ENCODE measurements around the gene RPS21. TPM values are rescaled to one million over a fixed set of nuclear protein-coding genes. Genes with fewer than 3 reads are reported as not detected.

Gene RPS21
- polyA plus RNA-seq, 4 donors: 2,127 to 8,814 (median 3,344) TPM

DNA sequence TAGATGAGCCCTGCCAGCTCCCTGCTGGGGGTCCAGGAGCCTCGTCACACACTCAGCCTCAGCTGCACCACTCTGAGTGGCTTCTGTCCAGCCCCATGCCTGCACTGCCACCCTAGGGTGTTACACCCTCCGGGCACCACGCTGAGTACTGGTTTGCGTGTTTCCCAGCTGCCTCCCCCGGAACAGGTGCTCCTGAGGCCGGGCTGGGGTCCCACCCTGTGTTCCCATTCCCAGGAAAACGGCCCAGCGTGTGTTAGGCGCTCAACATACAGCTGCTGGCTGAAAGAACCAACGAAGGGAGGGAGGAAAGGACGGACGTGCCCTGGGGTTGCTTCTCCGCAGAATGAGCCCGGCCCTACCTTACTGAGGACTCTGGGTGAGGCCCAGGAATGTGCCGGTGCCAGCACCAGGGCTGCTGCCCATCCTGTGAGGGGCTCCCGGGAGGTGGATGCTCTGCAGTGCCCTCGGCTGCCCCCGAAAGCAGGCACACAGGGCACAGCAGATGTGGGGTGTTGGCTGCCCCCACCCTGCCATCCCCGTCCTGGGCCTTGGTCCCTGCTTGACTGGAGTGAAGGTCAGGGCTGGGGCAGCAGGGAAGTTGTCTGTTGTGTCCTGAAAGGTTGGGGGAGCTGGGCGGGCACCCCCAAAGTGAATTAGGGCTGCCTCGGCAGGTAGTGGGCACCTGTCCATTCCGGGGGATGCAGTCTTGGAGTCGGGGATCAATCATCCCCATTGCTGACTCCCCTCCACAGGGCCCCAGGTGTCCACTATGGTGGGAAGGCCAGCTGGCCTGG lies 36.1 kb upstream of the RPS21 start:
- FAIRE-seq (no peak), DNase-seq (no peak)
- H3K4me3 ChIP-seq (ENCODE audit: low read depth in 1 of 3, low read length in 3 of 3): no peak overlapping the region
- peaks cover 0 to 73% (median 0%) of the 10 kb centered on the region in 3 donors for H3K36me3 ChIP-seq (ENCODE audit: control insufficient read depth in 3 of 3, insufficient read depth in 2 of 3, low read depth in 1 of 3, low read length in 3 of 3)
- no peaks in the 10 kb centered on the region for H3K27me3 ChIP-seq (ENCODE audit: control insufficient read depth in 3 of 3, insufficient read depth in 3 of 3, low read length in 3 of 3)
- peak overlapping the region in 1 of 3 donors; percentile 57 for H3K27ac ChIP-seq (ENCODE audit: low read depth in 1 of 3, low read length in 2 of 3)
- peaks cover 0 to 28% (median 0%) of the 10 kb centered on the region in 3 donors for H3K4me1 ChIP-seq (ENCODE audit: control insufficient read depth in 3 of 3, insufficient read depth in 2 of 3, low read depth in 1 of 3, low read length in 2 of 3)
- WGBS, 3 donors: 41 to 78% (median 62%) methylated on average over 22 to 23 of the region's 23 CpGs
- H3K9me3 ChIP-seq (ENCODE audit: control insufficient read depth in 2 of 2, insufficient read depth in 1 of 2, low read depth in 1 of 2, low read length in 1 of 2): peaks cover 0 to 4% of the 10 kb centered on the region in 2 donors

DNA sequence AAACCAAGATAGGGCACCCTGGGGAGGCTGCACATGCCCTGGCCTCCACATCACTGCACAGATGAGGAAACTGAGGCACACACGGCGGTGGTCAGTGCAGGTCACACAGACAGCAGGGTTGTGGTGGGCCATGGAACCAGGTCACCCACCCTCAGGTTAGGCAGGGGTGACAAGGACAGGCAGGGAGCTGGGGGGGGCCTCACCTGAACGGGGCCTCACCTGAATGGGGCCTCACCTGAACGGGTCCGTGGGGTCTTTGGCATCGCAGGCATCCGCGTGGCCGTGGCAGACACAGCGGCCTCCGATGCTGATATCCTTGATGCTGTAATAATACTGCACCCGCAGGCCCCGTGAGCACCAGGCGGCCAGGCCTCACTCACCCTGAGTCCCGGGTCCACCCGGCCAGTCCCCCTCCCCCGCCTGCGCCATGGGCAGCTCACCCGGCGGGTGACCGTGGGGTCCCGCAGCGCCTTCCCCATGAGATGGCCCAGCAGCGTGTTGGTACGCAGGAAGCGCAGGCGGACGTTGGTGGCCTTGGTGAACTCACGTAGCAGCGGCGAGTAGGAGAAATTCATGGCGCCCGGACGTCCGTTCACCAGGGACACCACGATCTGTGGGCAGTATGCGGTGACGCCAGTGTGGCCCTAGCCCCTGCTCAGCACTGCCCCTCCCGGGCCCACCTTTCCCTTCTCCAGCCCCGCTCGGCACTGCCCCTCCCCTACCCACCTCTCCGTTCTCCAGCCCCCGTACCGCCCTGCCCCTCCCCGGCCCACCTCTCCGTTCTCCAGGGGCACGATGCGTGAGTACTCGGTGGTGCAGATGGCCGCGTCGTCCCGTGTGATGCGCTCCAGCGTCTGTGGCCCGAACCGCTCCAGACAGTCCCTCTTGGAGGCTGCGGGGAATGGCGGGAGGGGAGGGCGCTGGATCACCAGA lies 35.2 kb upstream of the RPS21 start:
- Histone ChIP-seq H3K9me3 (ENCODE audit: control insufficient read depth in 2 of 2, insufficient read depth in 1 of 2, low read depth in 1 of 2, low read length in 1 of 2) (peaks cover 0 to 4% of the 10 kb centered on the region in 2 donors), H3K27me3 (ENCODE audit: control insufficient read depth in 3 of 3, insufficient read depth in 3 of 3, low read length in 3 of 3) (no peaks in the 10 kb centered on the region), H3K4me1 (ENCODE audit: control insufficient read depth in 3 of 3, insufficient read depth in 2 of 3, low read depth in 1 of 3, low read length in 2 of 3) (peaks cover 0 to 35% (median 0%) of the 10 kb centered on the region in 3 donors), H3K36me3 (ENCODE audit: control insufficient read depth in 3 of 3, insufficient read depth in 2 of 3, low read depth in 1 of 3, low read length in 3 of 3) (peaks cover 0 to 70% (median 0%) of the 10 kb centered on the region in 3 donors), H3K4me3 (ENCODE audit: low read depth in 1 of 3, low read length in 3 of 3) (no peak overlapping the region), H3K27ac (ENCODE audit: low read depth in 1 of 3, low read length in 2 of 3) (no peak overlapping the region)
- no peak for FAIRE-seq
- no peak for DNase-seq
- 87 to 92% (median 89%) methylated on average over 55 to 60 of the region's 60 CpGs for WGBS, 3 donors

DNA sequence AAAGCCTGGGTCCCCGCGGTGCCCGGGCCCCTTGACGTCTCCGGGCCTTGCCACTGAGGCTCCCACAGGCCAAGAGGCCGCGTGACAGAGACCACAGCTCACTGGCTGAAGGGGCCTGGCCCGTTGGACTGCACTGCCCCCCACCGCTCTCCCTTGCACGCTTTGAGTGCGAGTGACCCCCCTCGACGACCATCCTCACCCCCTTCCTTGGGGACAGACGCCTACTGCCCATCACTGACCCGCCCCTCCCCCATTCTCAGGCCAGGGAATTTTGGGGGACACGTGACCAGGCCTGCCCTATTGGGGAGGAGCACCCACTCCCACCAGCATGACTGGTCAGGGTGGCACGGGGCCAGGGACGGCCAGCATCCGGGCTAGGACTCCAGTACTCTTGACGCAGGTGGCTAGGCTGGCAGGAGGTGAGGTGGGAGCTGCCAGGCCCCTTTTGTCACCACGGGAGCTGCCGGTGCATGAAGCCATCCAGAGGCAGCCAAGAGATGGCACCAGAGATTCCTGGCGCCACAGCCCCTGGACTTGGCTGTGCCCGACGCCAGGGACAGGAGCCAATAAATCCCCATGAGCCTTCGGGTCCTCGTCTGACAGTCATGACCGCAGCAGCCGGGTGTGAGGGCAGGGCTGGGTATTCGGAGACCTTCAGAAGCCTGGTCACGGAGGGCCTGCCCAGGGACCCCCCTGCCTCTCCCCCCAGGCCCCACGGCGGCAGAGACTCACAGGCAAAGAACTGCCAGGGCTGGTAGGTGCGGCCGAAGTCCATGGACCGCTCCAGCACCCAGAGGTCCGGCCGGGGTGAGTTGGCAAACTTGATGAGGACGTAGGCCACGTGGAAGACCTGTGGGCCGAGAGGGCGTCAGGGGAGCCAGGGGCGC lies 34.3 kb upstream of the RPS21 start:
- Histone ChIP-seq H3K4me1 (ENCODE audit: control insufficient read depth in 3 of 3, insufficient read depth in 2 of 3, low read depth in 1 of 3, low read length in 2 of 3) (peaks cover 0 to 44% (median 0%) of the 10 kb centered on the region in 3 donors), H3K9me3 (ENCODE audit: control insufficient read depth in 2 of 2, insufficient read depth in 1 of 2, low read depth in 1 of 2, low read length in 1 of 2) (peaks cover 0 to 4% of the 10 kb centered on the region in 2 donors), H3K36me3 (ENCODE audit: control insufficient read depth in 3 of 3, insufficient read depth in 2 of 3, low read depth in 1 of 3, low read length in 3 of 3) (peaks cover 0 to 70% (median 0%) of the 10 kb centered on the region in 3 donors), H3K4me3 (ENCODE audit: low read depth in 1 of 3, low read length in 3 of 3) (no peak overlapping the region), H3K27ac (ENCODE audit: low read depth in 1 of 3, low read length in 2 of 3) (no peak overlapping the region), H3K27me3 (ENCODE audit: control insufficient read depth in 3 of 3, insufficient read depth in 3 of 3, low read length in 3 of 3) (no peaks in the 10 kb centered on the region)
- DNase-seq (peak in 1 of 2 donors; percentile 45), FAIRE-seq (no peak)
- WGBS, 3 donors: 42 to 77% (median 54%) methylated on average over 41 to 43 of the region's 43 CpGs

DNA sequence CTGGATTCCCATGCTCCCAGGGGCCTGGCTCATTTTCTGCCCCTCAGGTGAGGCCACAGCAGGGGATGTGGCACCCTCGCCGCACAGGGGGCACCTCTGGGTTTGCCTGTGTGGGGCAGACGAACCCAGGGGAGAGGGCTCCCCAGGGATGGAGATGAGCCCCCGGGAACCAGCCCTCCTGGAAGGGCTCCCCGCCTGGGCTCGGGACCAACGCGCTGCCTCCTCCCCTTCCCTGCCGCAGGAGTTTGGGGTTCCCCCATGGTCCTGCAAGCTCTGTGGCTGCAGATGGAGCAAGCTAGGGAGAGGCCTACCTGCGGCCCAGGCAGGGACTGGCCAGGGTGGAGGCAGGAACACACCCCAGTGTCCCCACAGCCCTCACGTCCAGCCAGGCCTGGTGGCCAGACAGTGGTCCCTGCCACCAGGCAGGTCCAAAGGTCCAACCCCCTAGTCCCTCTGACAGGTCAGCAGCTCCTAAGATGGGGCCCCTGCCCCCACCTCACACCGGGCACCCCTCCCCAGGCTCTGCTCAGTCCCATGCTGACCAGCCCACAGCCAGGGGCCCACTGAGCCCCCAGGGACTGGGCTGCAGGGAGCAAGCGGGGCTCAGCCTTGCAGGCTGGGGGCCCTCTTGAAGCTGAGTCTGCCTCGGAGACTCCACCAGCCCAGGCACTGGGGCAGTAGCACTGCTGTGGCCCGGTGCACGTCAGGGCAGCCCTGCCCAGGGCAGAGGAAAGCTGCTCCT lies 33.4 kb upstream of the RPS21 start:
- Histone ChIP-seq H3K4me1 (ENCODE audit: control insufficient read depth in 3 of 3, insufficient read depth in 2 of 3, low read depth in 1 of 3, low read length in 2 of 3) (peaks cover 0 to 52% (median 0%) of the 10 kb centered on the region in 3 donors), H3K4me3 (ENCODE audit: low read depth in 1 of 3, low read length in 3 of 3) (no peak overlapping the region), H3K9me3 (ENCODE audit: control insufficient read depth in 2 of 2, insufficient read depth in 1 of 2, low read depth in 1 of 2, low read length in 1 of 2) (peaks cover 0 to 4% of the 10 kb centered on the region in 2 donors), H3K27me3 (ENCODE audit: control insufficient read depth in 3 of 3, insufficient read depth in 3 of 3, low read length in 3 of 3) (no peaks in the 10 kb centered on the region), H3K36me3 (ENCODE audit: control insufficient read depth in 3 of 3, insufficient read depth in 2 of 3, low read depth in 1 of 3, low read length in 3 of 3) (peaks cover 0 to 74% (median 0%) of the 10 kb centered on the region in 3 donors), H3K27ac (ENCODE audit: low read depth in 1 of 3, low read length in 2 of 3) (no peak overlapping the region)
- FAIRE-seq (no peak), DNase-seq (peak in 1 of 2 donors; percentile 21)
- 80 to 89% (median 83%) methylated on average over 11 to 16 of the region's 16 CpGs for WGBS, 3 donors

DNA sequence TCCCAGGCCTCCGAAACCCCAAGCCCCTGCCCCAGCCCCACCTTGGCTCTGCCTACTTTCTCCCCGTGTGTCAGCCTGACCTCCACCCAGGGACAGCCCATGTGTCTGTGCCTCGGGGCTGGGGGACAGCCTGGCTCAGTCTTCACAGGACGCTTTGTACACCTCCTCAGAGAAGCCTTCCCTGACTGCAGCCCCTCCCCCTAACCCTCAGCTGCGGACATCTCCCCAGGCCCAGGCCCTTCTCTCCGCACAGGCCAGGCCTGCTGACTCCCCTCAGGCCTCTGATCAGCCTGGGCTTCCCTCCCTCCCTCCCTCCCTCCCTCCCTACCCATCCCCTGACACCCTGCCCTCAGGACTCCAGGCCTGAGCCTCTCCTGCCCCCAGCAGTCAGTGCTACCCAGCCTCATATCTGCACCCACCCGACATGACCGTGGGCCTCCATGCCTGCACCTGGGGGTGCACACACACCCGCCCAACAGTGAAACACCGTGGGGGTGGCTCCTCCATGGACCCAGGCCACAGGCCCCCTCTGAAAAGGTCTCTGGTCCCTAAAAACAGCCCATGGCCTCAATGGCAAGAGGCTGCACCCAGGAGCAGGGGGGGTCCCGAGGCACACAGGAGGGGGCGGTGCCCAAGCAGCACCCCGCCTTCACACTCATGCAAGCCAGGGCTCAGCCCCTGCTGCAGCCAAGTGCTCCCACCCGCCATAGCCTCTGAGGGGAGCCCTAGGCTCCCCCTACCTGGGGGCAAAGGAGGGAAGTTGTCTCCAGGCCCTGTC lies 32.7 kb upstream of the RPS21 start:
- peaks cover 0 to 59% (median 0%) of the 10 kb centered on the region in 3 donors for H3K4me1 ChIP-seq (ENCODE audit: control insufficient read depth in 3 of 3, insufficient read depth in 2 of 3, low read depth in 1 of 3, low read length in 2 of 3)
- WGBS, 3 donors: 75 to 77% (median 75%) methylated on average over 11 to 14 of the region's 14 CpGs

DNA sequence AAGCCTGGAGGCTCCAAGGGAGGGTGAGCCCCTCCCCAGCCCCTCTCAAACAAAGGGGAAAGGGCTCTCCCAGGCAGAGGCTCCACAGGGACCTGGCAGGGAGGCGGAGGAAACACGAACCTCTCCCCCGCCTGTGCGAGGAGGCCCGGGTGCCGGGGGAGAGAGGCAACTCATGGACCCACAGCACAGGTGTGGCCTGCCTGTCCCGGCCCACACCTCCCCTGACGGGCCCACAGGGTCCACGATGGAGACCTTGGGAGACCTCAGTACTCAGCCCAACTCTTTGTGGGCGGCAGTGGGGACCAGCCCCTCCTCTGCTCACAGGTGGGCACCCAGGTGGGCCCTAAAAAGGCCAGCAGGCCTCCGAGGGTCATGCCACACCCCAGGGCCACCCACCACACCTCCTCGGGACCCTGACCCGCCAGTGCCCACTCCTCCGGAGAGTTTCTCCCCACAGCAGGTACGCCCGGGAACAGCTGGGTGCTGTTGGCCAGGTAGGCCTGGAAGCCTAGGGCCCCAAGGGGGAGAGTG lies 32.0 kb upstream of the RPS21 start:
- peaks cover 0 to 79% (median 0%) of the 10 kb centered on the region in 3 donors for H3K36me3 ChIP-seq (ENCODE audit: control insufficient read depth in 3 of 3, insufficient read depth in 2 of 3, low read depth in 1 of 3, low read length in 3 of 3)
- no peak overlapping the region for H3K4me3 ChIP-seq (ENCODE audit: low read depth in 1 of 3, low read length in 3 of 3)
- 58 to 64% (median 64%) methylated on average over 16 of the region's 16 CpGs for WGBS, 3 donors
- no peaks in the 10 kb centered on the region for H3K9me3 ChIP-seq (ENCODE audit: control insufficient read depth in 2 of 2, insufficient read depth in 1 of 2, low read depth in 1 of 2, low read length in 1 of 2)
- DNase-seq (no peak), FAIRE-seq (no peak)
- peaks cover 0 to 61% (median 0%) of the 10 kb centered on the region in 3 donors for H3K4me1 ChIP-seq (ENCODE audit: control insufficient read depth in 3 of 3, insufficient read depth in 2 of 3, low read depth in 1 of 3, low read length in 2 of 3)
- no peaks in the 10 kb centered on the region for H3K27me3 ChIP-seq (ENCODE audit: control insufficient read depth in 3 of 3, insufficient read depth in 3 of 3, low read length in 3 of 3)
- peak overlapping the region in 1 of 3 donors; percentile 32 for H3K27ac ChIP-seq (ENCODE audit: low read depth in 1 of 3, low read length in 2 of 3)

More for the DNA sequence above, 32.7 kb upstream of the RPS21 start:
- no peaks in the 10 kb centered on the region for H3K9me3 ChIP-seq (ENCODE audit: control insufficient read depth in 2 of 2, insufficient read depth in 1 of 2, low read depth in 1 of 2, low read length in 1 of 2)
- no peaks in the 10 kb centered on the region for H3K27me3 ChIP-seq (ENCODE audit: control insufficient read depth in 3 of 3, insufficient read depth in 3 of 3, low read length in 3 of 3)
- peaks cover 0 to 78% (median 0%) of the 10 kb centered on the region in 3 donors for H3K36me3 ChIP-seq (ENCODE audit: control insufficient read depth in 3 of 3, insufficient read depth in 2 of 3, low read depth in 1 of 3, low read length in 3 of 3)
- H3K4me3 ChIP-seq (ENCODE audit: low read depth in 1 of 3, low read length in 3 of 3): no peak overlapping the region
- DNase-seq (no peak), FAIRE-seq (no peak)
- H3K27ac ChIP-seq (ENCODE audit: low read depth in 1 of 3, low read length in 2 of 3): no peak overlapping the region

DNA sequence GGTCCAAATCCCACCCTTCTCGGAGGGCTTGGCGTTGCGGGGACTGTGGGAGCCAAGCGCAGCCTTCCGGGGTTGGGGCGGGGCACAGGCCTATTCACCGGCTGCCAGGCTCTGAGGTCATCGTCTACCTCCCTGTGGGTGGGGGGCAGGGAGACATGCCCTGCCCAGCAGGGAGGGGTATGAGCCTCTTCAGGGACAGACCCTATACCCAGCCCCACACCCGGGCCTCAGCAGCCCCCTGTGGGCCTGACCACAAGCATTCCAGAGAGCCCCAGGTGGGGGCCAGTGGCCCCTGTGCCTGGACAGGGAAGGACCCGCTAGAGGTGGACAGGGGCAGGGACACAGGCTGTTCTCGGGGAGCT lies 31.4 kb upstream of the RPS21 start:
- peaks cover 0 to 55% (median 0%) of the 10 kb centered on the region in 3 donors for H3K4me1 ChIP-seq (ENCODE audit: control insufficient read depth in 3 of 3, insufficient read depth in 2 of 3, low read depth in 1 of 3, low read length in 2 of 3)
- WGBS, 3 donors: 15 to 37% (median 33%) methylated on average over 10 to 11 of the region's 11 CpGs

More for the DNA sequence above, 31.4 kb upstream of the RPS21 start:
- DNase-seq (peak in 1 of 2 donors; percentile 60), FAIRE-seq (no peak)
- Histone ChIP-seq H3K27me3 (ENCODE audit: control insufficient read depth in 3 of 3, insufficient read depth in 3 of 3, low read length in 3 of 3) (no peaks in the 10 kb centered on the region), H3K9me3 (ENCODE audit: control insufficient read depth in 2 of 2, insufficient read depth in 1 of 2, low read depth in 1 of 2, low read length in 1 of 2) (no peaks in the 10 kb centered on the region), H3K36me3 (ENCODE audit: control insufficient read depth in 3 of 3, insufficient read depth in 2 of 3, low read depth in 1 of 3, low read length in 3 of 3) (peaks cover 0 to 73% (median 0%) of the 10 kb centered on the region in 3 donors), H3K27ac (ENCODE audit: low read depth in 1 of 3, low read length in 2 of 3) (peak overlapping the region in 2 of 3 donors; percentile 16 to 38), H3K4me3 (ENCODE audit: low read depth in 1 of 3, low read length in 3 of 3) (no peak overlapping the region)
